IPS-18a (cell line): ENCODE results near the gene CORO7.
A peak's percentile ranks its signal among the peaks of the same experiment; 100 is the strongest.

ENCODE experiments used
- H3K27ac ChIP-seq: one replicate; pipeline ENCODE4 v1.5.1; 2013; ENCODE audit warnings: low read length
- H3K27me3 ChIP-seq: one replicate; pipeline ENCODE4 v1.6.1; 2013; ENCODE audit warnings: mild to moderate bottlenecking, low read length; ENCODE audit not compliant: control insufficient read depth, insufficient read depth
- H3K36me3 ChIP-seq: one replicate; pipeline ENCODE4 v1.6.1; 2013; ENCODE audit warnings: low read depth, low read length; ENCODE audit not compliant: control insufficient read depth
- H3K4me1 ChIP-seq: one replicate; pipeline ENCODE4 v1.6.1; 2013; ENCODE audit warnings: low read depth, low read length; ENCODE audit not compliant: control insufficient read depth
- H3K4me3 ChIP-seq: one replicate; pipeline ENCODE4 v1.5.1; 2013; ENCODE audit warnings: low read length
- H3K9ac ChIP-seq: one replicate; pipeline ENCODE4 v1.6.1; 2013; ENCODE audit warnings: mild to moderate bottlenecking, low read length, moderate library complexity
- H3K9me3 ChIP-seq: one replicate; pipeline ENCODE4 v1.6.1; 2013; ENCODE audit warnings: low read depth, low read length; ENCODE audit not compliant: control insufficient read depth

CORO7 gene

DNA sequence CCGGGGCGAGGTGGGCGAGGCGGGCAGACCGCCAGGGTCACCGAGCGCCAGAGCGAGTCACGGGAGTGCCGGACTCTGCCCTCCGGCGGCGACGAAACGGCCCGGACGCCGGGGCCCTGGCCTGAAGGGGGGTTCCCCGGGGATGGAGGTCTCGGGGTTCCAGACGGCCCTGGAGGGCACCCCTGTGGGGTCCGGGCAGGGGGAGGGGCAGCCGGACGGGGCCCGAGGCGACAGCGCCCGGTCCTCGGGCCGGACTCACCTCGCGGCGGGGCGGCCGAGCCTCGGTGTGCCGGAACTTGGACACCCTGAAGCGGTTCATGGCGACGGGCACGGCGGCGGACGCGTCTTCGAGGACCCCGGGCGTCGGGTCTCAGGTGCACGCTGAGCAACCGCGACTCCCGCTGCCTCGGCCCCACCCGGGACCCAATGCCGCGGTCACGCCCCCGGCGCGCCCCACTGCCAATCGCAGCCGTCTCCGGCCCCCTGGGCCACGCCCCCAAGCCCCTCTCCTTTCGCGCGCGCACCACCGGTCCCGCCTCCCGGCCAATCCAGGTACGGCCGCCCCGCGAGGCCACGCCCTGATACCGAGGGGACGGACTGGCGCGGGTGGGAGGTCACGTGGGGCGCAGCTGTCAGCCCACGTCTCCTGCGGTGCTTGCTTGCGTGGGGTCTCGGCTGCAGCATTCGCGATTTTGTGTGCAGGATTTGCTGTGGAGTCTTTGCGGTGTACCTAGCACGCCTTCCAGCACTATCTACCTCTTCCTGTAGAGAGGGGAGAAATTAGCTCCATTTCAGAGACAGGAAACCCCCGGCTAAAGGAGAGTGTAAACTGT lies at the start of gene CORO7:
CORO7 (minus strand) TSS at position 397 of the 833 bp plus-strand sequence; CDS start at position 319, 78 bp downstream.
- peak within 1 kb of the TSS; percentile 72 for H3K4me3 ChIP-seq
- no peak within 1 kb of the TSS for H3K27ac ChIP-seq
- H3K9me3 ChIP-seq = no peaks in the 10 kb centered on the region
- H3K9ac ChIP-seq = peak within 1 kb of the TSS; percentile 48
- H3K4me1 ChIP-seq = peaks cover 5% of the 10 kb centered on the region
- peaks cover 5% of the 10 kb centered on the region for H3K27me3 ChIP-seq
- H3K36me3 ChIP-seq = no peaks in the 10 kb centered on the region

DNA sequence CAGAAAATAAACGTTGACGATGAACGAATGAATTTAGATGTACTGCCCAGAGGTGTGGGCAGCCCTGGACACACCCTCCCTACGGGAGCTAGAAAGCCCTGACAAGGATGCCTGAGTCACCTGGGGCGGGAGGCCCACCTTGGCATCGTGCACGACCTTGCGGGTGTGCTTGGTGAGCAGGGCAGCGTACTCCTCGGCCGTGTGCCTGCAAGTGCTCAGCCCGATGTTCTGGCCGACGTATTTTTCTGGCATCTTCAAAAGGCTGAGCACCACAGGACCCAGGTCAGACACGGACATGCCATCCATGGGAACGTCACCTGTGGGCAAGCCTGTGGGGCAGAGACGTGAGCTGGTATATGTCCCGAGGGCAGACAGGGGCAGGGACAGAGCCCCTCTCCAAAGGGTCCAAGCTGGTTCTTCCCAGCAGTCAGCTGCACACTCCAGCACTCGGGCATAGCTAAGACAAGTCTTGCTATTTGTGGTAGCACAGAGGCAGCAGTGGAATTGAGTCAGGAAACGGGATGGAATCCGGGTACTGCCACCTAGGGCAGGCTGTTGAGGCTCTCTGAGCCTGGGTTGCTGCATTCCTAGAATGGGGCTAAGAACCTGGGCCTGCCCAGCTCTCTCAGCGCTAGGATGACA lies 47.2 kb upstream of the CORO7 start:
- H3K9ac ChIP-seq = no peak overlapping the region
- H3K27me3 ChIP-seq = no peaks in the 10 kb centered on the region
- H3K4me1 ChIP-seq = no peaks in the 10 kb centered on the region
- no peak overlapping the region for H3K4me3 ChIP-seq
- H3K9me3 ChIP-seq = no peaks in the 10 kb centered on the region
- H3K36me3 ChIP-seq = peaks cover 32% of the 10 kb centered on the region
- no peak overlapping the region for H3K27ac ChIP-seq

DNA sequence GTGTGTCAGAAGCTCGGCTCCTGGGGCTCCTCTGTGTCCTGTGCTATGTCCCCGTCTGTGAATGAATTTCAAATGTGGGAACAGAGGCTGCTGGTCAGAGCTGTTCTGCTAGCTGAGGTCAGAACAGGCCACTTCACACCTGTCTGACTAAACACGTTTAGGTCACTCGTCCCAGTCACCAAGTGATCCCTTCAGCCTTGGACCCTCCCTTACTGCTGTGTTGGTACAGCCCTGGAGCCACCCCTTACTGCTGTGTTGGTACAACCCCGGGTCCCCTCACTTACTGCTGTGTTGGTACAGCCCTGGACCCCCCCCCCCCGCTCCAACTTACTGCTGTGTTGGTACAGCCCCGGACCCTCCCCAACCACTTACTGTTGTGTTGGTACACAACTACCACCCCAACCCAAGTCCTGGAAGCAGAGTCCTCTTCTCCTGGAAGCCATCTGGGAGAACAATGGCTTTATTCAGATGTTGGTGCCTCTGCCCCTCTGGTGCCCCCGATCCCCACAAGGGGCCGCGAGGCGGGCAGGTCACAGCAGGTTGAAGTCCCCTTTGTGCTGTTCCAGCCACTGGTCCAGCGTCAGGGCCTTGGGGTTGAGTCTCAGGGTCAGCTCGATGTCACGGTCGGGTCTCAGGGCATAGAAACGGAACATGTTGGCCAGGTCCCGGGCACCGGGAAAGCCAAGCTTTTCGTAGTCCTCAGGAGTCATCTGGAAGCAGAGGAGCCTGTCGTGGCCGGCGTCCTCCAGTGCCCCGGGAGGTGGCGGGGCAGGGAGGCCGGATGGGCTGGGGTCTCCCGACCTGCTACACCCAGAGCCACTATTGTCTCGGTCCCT lies 45.1 kb upstream of the CORO7 start:
- Histone ChIP-seq H3K4me3 (no peak overlapping the region), H3K9ac (no peak overlapping the region), H3K9me3 (no peaks in the 10 kb centered on the region), H3K27me3 (no peaks in the 10 kb centered on the region), H3K27ac (no peak overlapping the region), H3K4me1 (no peaks in the 10 kb centered on the region), H3K36me3 (peaks cover 31% of the 10 kb centered on the region)

DNA sequence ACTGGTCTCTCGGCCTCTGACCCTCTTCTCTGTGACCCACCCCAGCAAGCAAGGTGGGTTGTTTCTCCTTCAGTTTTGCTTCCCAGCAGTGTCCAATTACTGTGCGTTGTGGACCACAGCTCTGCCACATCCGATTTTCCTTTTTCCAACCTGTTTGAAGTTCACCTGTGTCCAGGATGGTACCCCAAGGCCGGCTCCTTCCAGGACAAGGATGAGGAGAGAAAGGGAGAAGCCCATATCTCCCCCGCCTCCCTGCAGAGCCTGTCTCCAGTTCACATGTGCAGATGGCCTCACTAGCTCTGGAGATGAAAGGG lies 44.5 kb upstream of the CORO7 start:
- Histone ChIP-seq H3K9me3 (no peaks in the 10 kb centered on the region), H3K4me1 (no peaks in the 10 kb centered on the region), H3K36me3 (peaks cover 34% of the 10 kb centered on the region), H3K4me3 (no peak overlapping the region), H3K9ac (no peak overlapping the region), H3K27ac (no peak overlapping the region), H3K27me3 (no peaks in the 10 kb centered on the region)

DNA sequence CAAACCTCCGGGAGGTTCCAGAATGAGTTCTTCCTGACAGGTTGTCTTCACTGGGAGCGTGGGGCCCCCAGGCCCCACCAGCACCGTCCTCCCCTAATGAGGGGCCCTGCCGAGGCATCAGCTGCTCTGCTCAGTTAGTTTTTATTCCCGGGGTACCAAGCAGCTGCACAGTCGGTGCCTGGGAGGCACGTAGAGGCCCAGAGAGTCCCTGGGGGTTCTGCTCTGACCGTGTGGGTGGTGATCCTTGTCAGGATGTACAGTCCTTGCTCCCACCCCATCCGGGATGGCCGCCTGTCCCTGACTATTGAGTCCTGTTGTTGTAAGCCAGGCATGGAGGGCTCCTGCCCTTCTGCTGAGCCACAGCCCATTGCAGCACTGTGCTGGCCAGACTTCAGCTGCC lies 39.6 kb upstream of the CORO7 start:
- H3K4me3 ChIP-seq = no peak overlapping the region
- no peak overlapping the region for H3K27ac ChIP-seq
- no peaks in the 10 kb centered on the region for H3K27me3 ChIP-seq
- H3K36me3 ChIP-seq = peaks cover 38% of the 10 kb centered on the region
- no peak overlapping the region for H3K9ac ChIP-seq
- H3K9me3 ChIP-seq = no peaks in the 10 kb centered on the region
- H3K4me1 ChIP-seq = no peaks in the 10 kb centered on the region

DNA sequence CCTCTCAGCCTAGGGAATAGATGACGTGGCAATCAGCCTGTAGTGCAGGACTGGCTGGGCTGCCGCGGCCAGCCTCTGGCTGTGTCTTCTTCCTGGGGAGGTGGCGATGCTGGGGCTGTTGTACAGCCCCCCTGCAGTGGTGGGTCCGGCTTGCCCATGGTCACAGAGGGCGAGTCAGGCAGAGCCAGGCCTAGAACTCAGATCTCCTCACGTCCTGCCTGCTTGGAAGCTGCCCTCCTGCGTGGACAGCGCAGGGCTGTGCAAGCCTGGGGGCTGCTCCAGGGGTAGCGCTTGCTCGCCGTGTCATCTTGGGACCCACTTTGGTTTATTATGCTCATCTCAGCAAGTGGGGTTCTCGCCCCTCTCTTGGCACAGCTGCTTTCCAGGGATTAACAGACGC lies 38.7 kb upstream of the CORO7 start:
- Histone ChIP-seq H3K27me3 (no peaks in the 10 kb centered on the region), H3K4me1 (no peaks in the 10 kb centered on the region), H3K36me3 (peaks cover 46% of the 10 kb centered on the region), H3K4me3 (no peak overlapping the region), H3K9ac (no peak overlapping the region), H3K9me3 (no peaks in the 10 kb centered on the region), H3K27ac (no peak overlapping the region)

DNA sequence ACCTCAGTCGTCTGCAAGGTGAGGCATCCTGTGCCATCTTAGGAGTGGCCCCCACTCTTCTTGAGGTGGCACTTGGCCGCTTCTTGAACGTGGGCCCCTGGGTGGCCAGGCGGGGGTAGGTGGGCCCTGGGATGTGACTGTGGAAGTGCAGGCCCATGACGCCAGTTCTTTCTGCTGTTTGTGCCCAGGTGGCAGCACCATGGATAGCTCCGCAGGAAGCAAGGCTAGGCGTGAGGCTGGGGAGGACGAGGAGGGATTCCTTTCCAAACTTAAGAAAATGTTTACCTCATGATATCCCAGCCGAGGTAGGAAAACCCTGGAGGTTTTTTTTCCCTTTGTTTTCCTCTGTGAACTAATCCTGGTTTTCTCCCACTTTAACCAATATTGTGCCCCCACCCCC lies 38.2 kb upstream of the CORO7 start:
- Histone ChIP-seq H3K9ac (no peak overlapping the region), H3K27me3 (no peaks in the 10 kb centered on the region), H3K36me3 (peaks cover 50% of the 10 kb centered on the region), H3K4me1 (no peaks in the 10 kb centered on the region), H3K9me3 (no peaks in the 10 kb centered on the region), H3K4me3 (no peak overlapping the region), H3K27ac (no peak overlapping the region)

DNA sequence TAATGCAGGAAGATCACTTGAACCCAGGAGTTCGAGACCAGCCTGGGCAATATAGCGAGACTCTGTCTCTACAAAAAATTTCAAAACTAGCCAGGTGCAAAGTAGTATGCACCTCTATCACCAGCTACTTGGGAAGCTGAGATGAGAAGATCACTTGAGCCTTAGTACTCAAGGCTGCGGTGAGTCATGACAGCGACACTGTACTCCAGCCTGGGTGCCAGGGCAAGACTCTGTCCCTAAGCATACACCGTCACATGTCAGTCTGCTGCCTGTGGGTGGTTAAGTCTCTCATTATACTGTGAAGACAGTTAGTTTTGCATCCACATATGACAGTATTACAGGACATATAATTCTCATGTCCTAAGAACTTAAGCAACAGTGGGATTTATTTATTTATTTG lies 36.3 kb upstream of the CORO7 start:
- Histone ChIP-seq H3K9me3 (no peaks in the 10 kb centered on the region), H3K36me3 (peaks cover 62% of the 10 kb centered on the region), H3K9ac (no peak overlapping the region), H3K27me3 (no peaks in the 10 kb centered on the region), H3K4me1 (no peaks in the 10 kb centered on the region), H3K4me3 (no peak overlapping the region), H3K27ac (no peak overlapping the region)

DNA sequence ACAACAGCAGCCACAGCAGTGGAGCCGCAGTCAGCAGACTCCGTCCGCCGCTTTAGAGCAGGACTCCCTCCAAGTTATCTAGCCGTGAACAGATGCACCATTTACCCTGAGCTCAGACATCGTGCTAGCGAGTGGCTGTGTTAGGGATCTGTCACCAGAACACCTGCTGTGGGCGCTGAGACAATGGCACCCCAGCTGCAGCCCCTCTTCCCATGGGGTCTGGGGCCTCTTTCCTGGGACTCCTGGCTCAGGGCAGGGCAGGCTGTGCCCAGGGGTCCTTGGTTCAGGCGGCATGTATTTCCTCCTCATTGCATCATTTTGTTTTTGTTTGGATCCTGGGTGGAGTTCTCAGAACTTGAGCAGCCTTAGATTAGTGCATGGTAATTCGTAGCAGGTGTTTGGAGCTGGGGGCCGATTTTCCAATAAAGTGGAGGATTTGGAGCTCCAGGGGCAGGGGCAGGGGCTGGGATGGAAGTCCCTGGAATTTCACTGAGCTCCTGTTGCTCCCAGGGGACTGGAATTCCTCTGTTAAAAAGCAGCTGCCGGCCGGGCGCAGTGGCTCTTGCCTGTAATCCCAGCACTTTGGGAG lies 34.6 kb upstream of the CORO7 start:
- Histone ChIP-seq H3K9me3 (no peaks in the 10 kb centered on the region), H3K27ac (no peak overlapping the region), H3K9ac (no peak overlapping the region), H3K4me3 (no peak overlapping the region), H3K4me1 (no peaks in the 10 kb centered on the region), H3K27me3 (no peaks in the 10 kb centered on the region), H3K36me3 (peaks cover 64% of the 10 kb centered on the region)

DNA sequence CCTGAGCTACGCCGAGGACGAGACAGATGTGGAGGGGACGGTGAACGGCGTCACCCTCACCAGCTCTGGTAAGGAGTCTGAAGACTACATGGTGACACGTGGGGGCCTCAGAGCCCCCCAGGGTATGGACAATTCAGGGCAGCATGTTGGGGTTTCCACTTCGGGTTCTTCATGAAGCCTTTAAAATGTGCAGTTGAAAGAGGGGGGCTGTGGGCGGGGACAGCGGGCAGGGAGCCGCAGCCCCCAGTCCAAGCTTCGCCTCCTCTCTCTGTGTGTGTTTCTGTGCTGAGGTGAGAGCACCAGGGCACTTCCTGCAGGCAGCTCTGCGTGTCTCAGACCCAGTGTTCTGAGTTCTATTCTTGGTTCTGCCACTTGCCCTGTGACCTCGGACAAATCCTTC lies 34.0 kb upstream of the CORO7 start:
- Histone ChIP-seq H3K9ac (no peak overlapping the region), H3K27me3 (no peaks in the 10 kb centered on the region), H3K27ac (no peak overlapping the region)

DNA sequence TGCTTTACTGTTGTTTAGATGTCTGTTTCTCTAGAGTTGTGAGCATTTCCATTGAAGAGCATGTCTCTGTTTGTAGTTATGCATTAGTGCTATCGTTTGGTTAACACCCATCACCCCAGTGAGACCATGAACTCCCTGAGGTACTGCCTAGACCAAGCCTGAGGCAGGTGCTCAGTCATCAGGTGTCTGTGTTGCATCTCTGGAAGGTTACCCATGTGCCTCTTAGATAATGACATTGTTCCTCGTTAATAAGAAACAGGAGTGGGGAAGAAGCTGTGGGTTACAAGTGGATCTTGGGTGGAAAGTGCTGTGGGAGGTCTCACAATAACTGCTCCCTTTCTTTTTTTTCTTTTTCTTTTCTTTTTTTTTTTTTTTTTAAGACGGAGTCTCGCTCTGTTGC lies 27.6 kb upstream of the CORO7 start:
- H3K27ac ChIP-seq = no peak overlapping the region
- no peak overlapping the region for H3K9ac ChIP-seq
- H3K36me3 ChIP-seq = peaks cover 82% of the 10 kb centered on the region
- no peaks in the 10 kb centered on the region for H3K9me3 ChIP-seq
- H3K4me1 ChIP-seq = no peaks in the 10 kb centered on the region
- no peaks in the 10 kb centered on the region for H3K27me3 ChIP-seq
- H3K4me3 ChIP-seq = no peak overlapping the region

More for the DNA sequence above, 34.0 kb upstream of the CORO7 start:
- Histone ChIP-seq H3K36me3 (peaks cover 62% of the 10 kb centered on the region), H3K9me3 (no peaks in the 10 kb centered on the region), H3K4me3 (no peak overlapping the region), H3K4me1 (no peaks in the 10 kb centered on the region)
